ENCODE measurements around the gene TRIM63. TPM values are rescaled to one million over a fixed set of nuclear protein-coding genes. Genes with fewer than 3 reads are reported as not detected.

Gene TRIM63
- total and polyA plus RNA-seq, 2 of the 8 experiments (the other 6 are each of a cell fraction or from before 2014, with no cell fraction given) = not detected

DNA sequence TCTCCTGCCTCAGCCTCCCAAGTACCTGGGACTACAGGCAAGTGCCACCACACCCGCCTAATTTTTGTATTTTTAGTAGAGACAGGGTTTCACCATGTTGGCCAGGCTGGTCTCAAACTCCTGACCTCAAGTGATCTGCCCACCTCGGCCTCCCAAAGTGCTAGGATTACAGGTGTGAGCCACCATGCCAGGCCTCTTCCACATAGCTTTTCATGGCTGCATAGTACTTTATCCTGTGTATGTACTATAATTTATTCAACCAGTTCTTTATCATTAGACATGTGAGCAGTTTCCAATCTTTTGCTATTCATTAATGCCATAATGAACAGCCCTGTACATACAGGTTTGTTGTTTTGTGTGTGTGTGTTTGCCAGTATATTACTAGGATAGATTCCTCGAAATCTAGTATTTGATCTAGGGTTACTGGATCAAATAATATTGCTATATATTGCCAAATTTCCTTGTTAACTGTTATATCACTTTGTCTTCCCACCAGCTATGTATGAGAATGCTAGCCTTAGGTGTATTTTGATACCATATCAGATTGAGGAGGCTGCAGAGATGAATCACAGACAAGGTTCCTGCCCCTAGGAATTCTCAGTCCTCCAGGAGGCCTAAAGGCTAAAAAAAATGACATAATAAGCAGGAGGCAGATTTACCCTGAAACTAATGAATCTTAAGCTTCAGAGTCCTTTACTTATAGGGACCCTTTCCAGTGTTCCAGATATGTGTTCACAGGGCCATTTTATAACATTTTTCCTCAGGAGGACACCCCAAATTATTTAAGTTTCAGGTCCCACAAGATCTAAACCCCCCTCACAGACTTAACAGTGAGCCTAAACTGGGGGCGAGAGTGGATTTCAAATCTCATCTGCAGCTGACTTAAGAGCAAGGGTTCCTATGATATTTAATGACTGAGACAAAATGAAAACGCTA, 42.1 kb upstream of the TRIM63 start (continued):
- TF ChIP-seq, protein P1, sequence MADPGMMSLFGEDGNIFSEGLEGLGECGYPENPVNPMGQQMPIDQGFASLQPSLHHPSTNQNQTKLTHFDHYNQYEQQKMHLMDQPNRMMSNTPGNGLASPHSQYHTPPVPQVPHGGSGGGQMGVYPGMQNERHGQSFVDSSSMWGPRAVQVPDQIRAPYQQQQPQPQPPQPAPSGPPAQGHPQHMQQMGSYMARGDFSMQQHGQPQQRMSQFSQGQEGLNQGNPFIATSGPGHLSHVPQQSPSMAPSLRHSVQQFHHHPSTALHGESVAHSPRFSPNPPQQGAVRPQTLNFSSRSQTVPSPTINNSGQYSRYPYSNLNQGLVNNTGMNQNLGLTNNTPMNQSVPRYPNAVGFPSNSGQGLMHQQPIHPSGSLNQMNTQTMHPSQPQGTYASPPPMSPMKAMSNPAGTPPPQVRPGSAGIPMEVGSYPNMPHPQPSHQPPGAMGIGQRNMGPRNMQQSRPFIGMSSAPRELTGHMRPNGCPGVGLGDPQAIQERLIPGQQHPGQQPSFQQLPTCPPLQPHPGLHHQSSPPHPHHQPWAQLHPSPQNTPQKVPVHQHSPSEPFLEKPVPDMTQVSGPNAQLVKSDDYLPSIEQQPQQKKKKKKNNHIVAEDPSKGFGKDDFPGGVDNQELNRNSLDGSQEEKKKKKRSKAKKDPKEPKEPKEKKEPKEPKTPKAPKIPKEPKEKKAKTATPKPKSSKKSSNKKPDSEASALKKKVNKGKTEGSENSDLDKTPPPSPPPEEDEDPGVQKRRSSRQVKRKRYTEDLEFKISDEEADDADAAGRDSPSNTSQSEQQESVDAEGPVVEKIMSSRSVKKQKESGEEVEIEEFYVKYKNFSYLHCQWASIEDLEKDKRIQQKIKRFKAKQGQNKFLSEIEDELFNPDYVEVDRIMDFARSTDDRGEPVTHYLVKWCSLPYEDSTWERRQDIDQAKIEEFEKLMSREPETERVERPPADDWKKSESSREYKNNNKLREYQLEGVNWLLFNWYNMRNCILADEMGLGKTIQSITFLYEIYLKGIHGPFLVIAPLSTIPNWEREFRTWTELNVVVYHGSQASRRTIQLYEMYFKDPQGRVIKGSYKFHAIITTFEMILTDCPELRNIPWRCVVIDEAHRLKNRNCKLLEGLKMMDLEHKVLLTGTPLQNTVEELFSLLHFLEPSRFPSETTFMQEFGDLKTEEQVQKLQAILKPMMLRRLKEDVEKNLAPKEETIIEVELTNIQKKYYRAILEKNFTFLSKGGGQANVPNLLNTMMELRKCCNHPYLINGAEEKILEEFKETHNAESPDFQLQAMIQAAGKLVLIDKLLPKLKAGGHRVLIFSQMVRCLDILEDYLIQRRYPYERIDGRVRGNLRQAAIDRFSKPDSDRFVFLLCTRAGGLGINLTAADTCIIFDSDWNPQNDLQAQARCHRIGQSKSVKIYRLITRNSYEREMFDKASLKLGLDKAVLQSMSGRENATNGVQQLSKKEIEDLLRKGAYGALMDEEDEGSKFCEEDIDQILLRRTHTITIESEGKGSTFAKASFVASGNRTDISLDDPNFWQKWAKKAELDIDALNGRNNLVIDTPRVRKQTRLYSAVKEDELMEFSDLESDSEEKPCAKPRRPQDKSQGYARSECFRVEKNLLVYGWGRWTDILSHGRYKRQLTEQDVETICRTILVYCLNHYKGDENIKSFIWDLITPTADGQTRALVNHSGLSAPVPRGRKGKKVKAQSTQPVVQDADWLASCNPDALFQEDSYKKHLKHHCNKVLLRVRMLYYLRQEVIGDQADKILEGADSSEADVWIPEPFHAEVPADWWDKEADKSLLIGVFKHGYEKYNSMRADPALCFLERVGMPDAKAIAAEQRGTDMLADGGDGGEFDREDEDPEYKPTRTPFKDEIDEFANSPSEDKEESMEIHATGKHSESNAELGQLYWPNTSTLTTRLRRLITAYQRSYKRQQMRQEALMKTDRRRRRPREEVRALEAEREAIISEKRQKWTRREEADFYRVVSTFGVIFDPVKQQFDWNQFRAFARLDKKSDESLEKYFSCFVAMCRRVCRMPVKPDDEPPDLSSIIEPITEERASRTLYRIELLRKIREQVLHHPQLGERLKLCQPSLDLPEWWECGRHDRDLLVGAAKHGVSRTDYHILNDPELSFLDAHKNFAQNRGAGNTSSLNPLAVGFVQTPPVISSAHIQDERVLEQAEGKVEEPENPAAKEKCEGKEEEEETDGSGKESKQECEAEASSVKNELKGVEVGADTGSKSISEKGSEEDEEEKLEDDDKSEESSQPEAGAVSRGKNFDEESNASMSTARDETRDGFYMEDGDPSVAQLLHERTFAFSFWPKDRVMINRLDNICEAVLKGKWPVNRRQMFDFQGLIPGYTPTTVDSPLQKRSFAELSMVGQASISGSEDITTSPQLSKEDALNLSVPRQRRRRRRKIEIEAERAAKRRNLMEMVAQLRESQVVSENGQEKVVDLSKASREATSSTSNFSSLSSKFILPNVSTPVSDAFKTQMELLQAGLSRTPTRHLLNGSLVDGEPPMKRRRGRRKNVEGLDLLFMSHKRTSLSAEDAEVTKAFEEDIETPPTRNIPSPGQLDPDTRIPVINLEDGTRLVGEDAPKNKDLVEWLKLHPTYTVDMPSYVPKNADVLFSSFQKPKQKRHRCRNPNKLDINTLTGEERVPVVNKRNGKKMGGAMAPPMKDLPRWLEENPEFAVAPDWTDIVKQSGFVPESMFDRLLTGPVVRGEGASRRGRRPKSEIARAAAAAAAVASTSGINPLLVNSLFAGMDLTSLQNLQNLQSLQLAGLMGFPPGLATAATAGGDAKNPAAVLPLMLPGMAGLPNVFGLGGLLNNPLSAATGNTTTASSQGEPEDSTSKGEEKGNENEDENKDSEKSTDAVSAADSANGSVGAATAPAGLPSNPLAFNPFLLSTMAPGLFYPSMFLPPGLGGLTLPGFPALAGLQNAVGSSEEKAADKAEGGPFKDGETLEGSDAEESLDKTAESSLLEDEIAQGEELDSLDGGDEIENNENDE (IDR thresholded peaks at IDR 0.05; ENCODE audit: insufficient replicate concordance, low read length) = no peak

Data from H1 (cell line).